Endothelial cell of umbilical vein (primary cell): ENCODE data around the gene EVI5. TPM values are rescaled to one million over a fixed set of nuclear protein-coding genes. Genes with fewer than 3 reads are reported as not detected.

Experiments used
- BruUV-seq: library from RNA; stranded (reverse); fragments of 400-500 nt; replicated peaks from 2 replicates; lab custom pipeline; 2021; lab: Mats Ljungman, UMichigan
- CTCF ChIA-PET: fragments of 300-600, 350-600 bp; sonication (Branson Sonifier 250); formaldehyde crosslinking; loops from one replicate; lab custom pipeline; 2021; ENCODE audit warnings: antibody characterized with exemption, inconsistent platforms; lab: Charles Lee
- POLR2A ChIA-PET: fragments of 300-600, 350-600 bp; sonication (Branson Sonifier 250); formaldehyde crosslinking; loops from one replicate; lab custom pipeline; 2021; ENCODE audit warnings: antibody characterized with exemption, inconsistent platforms; lab: Charles Lee
- DNase-seq: peaks from one replicate; pipeline ENCODE4 v3.0.0-alpha.2; 2011; ENCODE audit warnings: low read depth, low spot score
- FAIRE-seq: peaks from 2 replicates; lab custom pipeline; 2011; peaks lifted over from hg19 to GRCh38; lab: Jason Lieb, UNC
- H2AFZ ChIP-seq: 2 replicates; pipeline ENCODE4 v1.6.0; 2012; ENCODE audit warnings: low read depth, low read length, control low read depth, inconsistent platforms
- H3K27ac ChIP-seq: 2 replicates; pipeline ENCODE4 v1.5.1; 2011; ENCODE audit warnings: low read depth, mild to moderate bottlenecking, control low read depth, low read length, moderate library complexity; ENCODE audit not compliant: insufficient read depth
- H3K27me3 ChIP-seq, 2 experiments: 2 replicates each; pipeline versions ENCODE4 v1.6.0 to v1.6.1; 2011; ENCODE audit warnings: low read length in 2 of 2, mixed read lengths in 1 of 2; ENCODE audit not compliant: control insufficient read depth in 2 of 2, insufficient read depth in 2 of 2
- H3K36me3 ChIP-seq, 2 experiments: 2 replicates in 1 of 2; 3 replicates in 1 of 2; pipeline ENCODE4 v1.5.1; 2011; ENCODE audit warnings: low read length in 2 of 2, mild to moderate bottlenecking in 1 of 2, moderate library complexity in 1 of 2; ENCODE audit not compliant: control insufficient read depth in 2 of 2, insufficient read depth in 2 of 2; ENCODE audit errors: extremely low read depth in 1 of 2
- H3K4me1 ChIP-seq: 3 replicates; pipeline ENCODE4 v1.5.1; 2011; ENCODE audit warnings: mild to moderate bottlenecking, low read length; ENCODE audit not compliant: control insufficient read depth, insufficient read depth; ENCODE audit errors: extremely low read depth
- H3K4me2 ChIP-seq: 2 replicates; pipeline ENCODE4 v1.6.1; 2011; ENCODE audit warnings: low read length, control low read depth, mixed read lengths; ENCODE audit not compliant: insufficient read depth
- H3K4me3 ChIP-seq, 3 experiments: fragments of 200-600 bp in 1 of 3; sonication (generic), shearing (Covaris generic) in 1 of 3; replicated peaks in 1 of 3; 2 replicates each; pipeline ENCODE4 v1.5.1; 2011 to 2016; ENCODE audit warnings: control low read depth in 3 of 3, low read length in 3 of 3, mild to moderate bottlenecking in 2 of 3, inconsistent platforms in 1 of 3, low read depth in 1 of 3, moderate library complexity in 1 of 3; ENCODE audit not compliant: insufficient read depth in 1 of 3
- H3K79me2 ChIP-seq: 2 replicates; pipeline ENCODE4 v1.6.0; 2012; ENCODE audit warnings: low read length, inconsistent platforms; ENCODE audit not compliant: control insufficient read depth, insufficient read depth
- H3K9ac ChIP-seq: replicated peaks from 2 replicates; pipeline ENCODE3; 2011; ENCODE audit warnings: low read length, control low read depth; ENCODE audit not compliant: insufficient read depth; ENCODE audit errors: extremely low read depth
- H3K9me1 ChIP-seq: replicated peaks from 3 replicates; pipeline ENCODE4 v1.6.0; 2011; ENCODE audit warnings: mild to moderate bottlenecking, low read length; ENCODE audit not compliant: control insufficient read depth, insufficient read depth; ENCODE audit errors: extremely low read depth
- H3K9me3 ChIP-seq: replicated peaks from 2 replicates; pipeline ENCODE4 v1.5.1; 2012; ENCODE audit warnings: low read length, inconsistent platforms; ENCODE audit not compliant: control insufficient read depth, insufficient read depth
- H4K20me1 ChIP-seq: replicated peaks from 2 replicates; pipeline ENCODE3; 2011; ENCODE audit warnings: mild to moderate bottlenecking, low read length; ENCODE audit not compliant: control insufficient read depth, insufficient read depth; ENCODE audit errors: extremely low read depth
- CTCF ChIP-seq, 2 donors: IDR thresholded peaks; 1 replicate in 1 of 2; 2 replicates in 1 of 2; pipeline ENCODE4 v1.5.1; 2011; ENCODE audit warnings: low read length in 2 of 2, mild to moderate bottlenecking in 2 of 2, moderate library complexity in 2 of 2, control low read depth in 1 of 2, inconsistent platforms in 1 of 2, low read depth in 1 of 2; ENCODE audit not compliant: insufficient read depth in 1 of 2; ENCODE audit errors: extremely low read depth in 1 of 2
- EZH2 ChIP-seq: IDR thresholded peaks from 2 replicates; pipeline ENCODE4 v1.6.1; 2012; ENCODE audit warnings: borderline replicate concordance, low read depth, mild to moderate bottlenecking, moderate library complexity, low read length, inconsistent platforms; ENCODE audit not compliant: severe bottlenecking
- FOS ChIP-seq: IDR thresholded peaks from 2 replicates; pipeline ENCODE4 v1.6.1; 2011; ENCODE audit warnings: mild to moderate bottlenecking, low read length, moderate library complexity, borderline replicate concordance; ENCODE audit not compliant: insufficient read depth
- GATA2 ChIP-seq: IDR thresholded peaks from 2 replicates; pipeline ENCODE4 v1.7.0; 2011; ENCODE audit warnings: low read depth, mild to moderate bottlenecking, moderate library complexity, mixed read lengths, low read length; ENCODE audit not compliant: insufficient read length, insufficient read depth
- JUN ChIP-seq: IDR thresholded peaks from 2 replicates; pipeline ENCODE4 v1.6.1; 2011; ENCODE audit warnings: borderline replicate concordance, low read depth; ENCODE audit not compliant: insufficient read length, insufficient read depth
- MAX ChIP-seq: IDR thresholded peaks from 2 replicates; pipeline ENCODE4 v1.6.1; 2011; ENCODE audit not compliant: insufficient read depth, insufficient read length
- MYC ChIP-seq: IDR thresholded peaks from one replicate; pipeline ENCODE4 v1.6.1; 2011; ENCODE audit warnings: mild to moderate bottlenecking, low read depth, low read length
- POLR2A ChIP-seq: IDR thresholded peaks from 2 replicates; pipeline ENCODE4 v1.6.1; 2012; ENCODE audit warnings: low read depth, mild to moderate bottlenecking, control low read depth, low read length
- POLR2AphosphoS5 ChIP-seq: IDR thresholded peaks from 2 replicates; pipeline ENCODE4 v1.6.1; 2012; ENCODE audit warnings: low read depth, mild to moderate bottlenecking, control low read depth, low read length, moderate library complexity; ENCODE audit not compliant: insufficient read depth
- dilution Hi-C: fragments of 300-500 bp; cut with MboI; formaldehyde crosslinking; loops from one replicate; pipeline ENCODE4 v1.15.0; 2019; ENCODE audit warnings: low sequenced_read_pairs; ENCODE audit not compliant: extremely low pct_ligation_motif_present
- intact Hi-C: fragments of 100-400 bp; cut with micrococcal nuclease; formaldehyde crosslinking; loops from one replicate; pipeline ENCODE4 v1.10.0; 2022
- polyA plus RNA-seq, 4 experiments: library from polyadenylated mRNA; depleted of rRNA in 3 of 4; stranded (reverse) in 3 of 4; unstranded in 1 of 4; fragments of >200 nt; gene quantifications; 2 replicates each; pipeline versions ENCODE4 v1.2.1 to v1.2.3, GENCODE V29; 2011 to 2012; ENCODE audit warnings: missing spikeins in 1 of 4
- total RNA-seq: library from RNA; stranded (reverse); gene quantifications from 2 replicates; pipeline ENCODE4 v1.2.3, GENCODE V29; 2021

EVI5 gene
- total and polyA plus RNA-seq, 2 donors (not counting 3 experiments of a cell fraction or from before 2014, with no cell fraction given) = 5.0 to 26.2 TPM

DNA sequence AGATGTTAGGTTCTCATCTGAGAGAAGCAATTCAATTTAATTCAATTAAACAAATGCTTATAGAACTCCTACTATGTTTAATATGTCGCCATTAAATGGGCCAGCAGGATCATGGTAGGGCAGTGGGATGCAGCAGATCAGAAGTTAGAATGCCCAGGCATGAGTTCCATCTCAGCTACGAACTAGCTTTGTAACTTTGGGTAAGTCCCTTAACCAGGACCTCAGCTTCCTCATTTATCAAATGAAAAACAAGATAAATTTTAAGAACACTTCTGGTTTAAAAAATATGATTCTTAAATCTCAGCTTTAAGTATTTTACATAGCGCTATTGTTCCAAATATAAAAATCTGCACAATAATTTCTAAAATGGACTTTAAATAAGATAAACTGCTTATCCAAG lies 230.7 kb downstream of the EVI5 start:
- Histone ChIP-seq H2AFZ (no peak overlapping the region), H3K9me1 (peaks cover 3% of the 10 kb centered on the region), H4K20me1 (no peaks in the 10 kb centered on the region), H3K27me3 (no peaks in the 10 kb centered on the region), H3K4me2 (no peak overlapping the region), H3K36me3 (no peaks in the 10 kb centered on the region), H3K4me3 (no peak overlapping the region), H3K27ac (no peak overlapping the region), H3K4me1 (no peaks in the 10 kb centered on the region), H3K79me2 (no peaks in the 10 kb centered on the region), H3K9me3 (no peaks in the 10 kb centered on the region), H3K9ac (no peak overlapping the region)
- no peak for DNase-seq
- no peak for FAIRE-seq
- no TSS peak for BruUV-seq
- dilution Hi-C loops (no loop called here), intact Hi-C loops (no loop called here)
- TF ChIP-seq MAX (no peak), FOS (no peak), POLR2AphosphoS5 (no peak), JUN (no peak), EZH2 (no peak), MYC (no peak)
- CTCF ChIA-PET = interaction anchor here (0.6 to 0.7 kb wide), 3 partner anchors 16 to 228 kb away, joined by 3 read pairs; no protein-coding TSS in a partner anchor
- POLR2A ChIA-PET = no interaction called here

GRCh38 chr1:92551916-92552315 lies 233.0 kb downstream of the EVI5 start:
- H3K4me1 ChIP-seq = no peaks in the 10 kb centered on the region
- no peaks in the 10 kb centered on the region for H4K20me1 ChIP-seq
- no peaks in the 10 kb centered on the region for H3K27me3 ChIP-seq
- no peak overlapping the region for H3K27ac ChIP-seq
- no peak for FAIRE-seq
- H3K4me3 ChIP-seq = no peak overlapping the region
- peak; percentile 23 for DNase-seq
- no peak overlapping the region for H3K9ac ChIP-seq
- H3K36me3 ChIP-seq = no peaks in the 10 kb centered on the region
- intact Hi-C loops (no loop called here), dilution Hi-C loops (no loop called here)
- TF ChIP-seq CTCF (IDR thresholded peaks at IDR 0.05; ENCODE audit: extremely low read depth in 1 of 2, insufficient read depth in 1 of 2, low read depth in 1 of 2, low read length in 2 of 2) (no peak), GATA2 (no peak), POLR2A (no peak), MYC (no peak), MAX (no peak), EZH2 (no peak), FOS (no peak)
- no peaks in the 10 kb centered on the region for H3K79me2 ChIP-seq
- no peak overlapping the region for H2AFZ ChIP-seq
- no TSS peak for BruUV-seq
- H3K9me3 ChIP-seq = no peaks in the 10 kb centered on the region
- CTCF ChIA-PET = interaction anchor here (1.0 to 1.5 kb wide), 3 partner anchors 13 to 242 kb away, joined by 3 read pairs; no protein-coding TSS in a partner anchor
- POLR2A ChIA-PET = interaction anchor here (0.7 kb wide), 1 partner anchor 776 kb away, joined by 4 read pairs; no protein-coding TSS in a partner anchor
- H3K4me2 ChIP-seq = no peak overlapping the region
- peaks cover 3% of the 10 kb centered on the region for H3K9me1 ChIP-seq
